Karpas-422 (cell line): ENCODE results near the gene CHIT1. TPM values are rescaled to one million over a fixed set of nuclear protein-coding genes. Genes with fewer than 3 reads are reported as not detected.

Experiments
- DNase-seq: peaks from one replicate; pipeline ENCODE4 v3.0.0-alpha.2; 2015
- H2AFZ ChIP-seq: fragments of 200-600 bp; sonication (generic); 2 replicates; pipeline ENCODE4 v1.6.1; 2014; ENCODE audit warnings: antibody characterized with exemption, low read length, mixed read lengths
- H3K27ac ChIP-seq: fragments of 200-600 bp; sonication (generic); 2 replicates; pipeline ENCODE4 v1.5.1; 2014; ENCODE audit warnings: mild to moderate bottlenecking, low read length, moderate library complexity
- H3K27me3 ChIP-seq: fragments of 200-600 bp; sonication (generic); 2 replicates; pipeline ENCODE4 v1.6.1; 2014; ENCODE audit warnings: low read length, mixed read lengths
- H3K36me3 ChIP-seq: fragments of 200-600 bp; sonication (generic); 2 replicates; pipeline ENCODE4 v1.6.1; 2014; ENCODE audit warnings: low read length, mixed read lengths; ENCODE audit not compliant: insufficient read depth
- H3K4me1 ChIP-seq: fragments of 200-600 bp; sonication (generic); 2 replicates; pipeline ENCODE4 v1.6.1; 2014; ENCODE audit warnings: mild to moderate bottlenecking, low read length, mixed read lengths
- H3K4me2 ChIP-seq: fragments of 200-600 bp; sonication (generic); 2 replicates; pipeline ENCODE4 v1.6.1; 2014; ENCODE audit warnings: low read length, low read depth, mild to moderate bottlenecking; ENCODE audit not compliant: poor library complexity, severe bottlenecking
- H3K4me3 ChIP-seq: fragments of 200-600 bp; sonication (generic); 2 replicates; pipeline ENCODE4 v1.5.1; 2014; ENCODE audit warnings: mild to moderate bottlenecking, antibody characterized with exemption, low read length, mixed read lengths
- H3K79me2 ChIP-seq: fragments of 200-600 bp; sonication (generic); 2 replicates; pipeline ENCODE4 v1.6.1; 2014; ENCODE audit warnings: mild to moderate bottlenecking, low read length, mixed read lengths
- H3K9ac ChIP-seq: fragments of 200-600 bp; sonication (generic); 2 replicates; pipeline ENCODE4 v1.6.0; 2014; ENCODE audit warnings: low read length
- H3K9me2 ChIP-seq: fragments of 200-600 bp; sonication (generic), shearing (Covaris generic); replicated peaks from 2 replicates; pipeline ENCODE4 v1.6.0; 2014; ENCODE audit warnings: mild to moderate bottlenecking, low read length, moderate library complexity; ENCODE audit not compliant: insufficient read depth
- H3K9me3 ChIP-seq: fragments of 300-700, 200-600 bp; sonication (generic); 2 replicates; pipeline ENCODE4 v1.6.1; 2014; ENCODE audit warnings: low read length, mixed read lengths
- H4K20me1 ChIP-seq: fragments of 200-600 bp; sonication (generic); 2 replicates; pipeline ENCODE4 v1.6.1; 2014; ENCODE audit warnings: mild to moderate bottlenecking, antibody characterized with exemption, low read length, low read depth; ENCODE audit not compliant: insufficient read depth
- total RNA-seq: library from RNA; depleted of rRNA; stranded (reverse); fragments of >200 nt; shearing (Covaris generic); gene quantifications from 2 replicates; pipeline ENCODE4 v1.2.3, GENCODE V29; 2014; ENCODE audit warnings: low replicate concordance

The CHIT1 gene
- total RNA-seq, 1 experiment from 2014 or later, result 0.89 TPM

GRCh38 chr1:203273869-203274602, 44.6 kb upstream of the CHIT1 start:
- H3K4me3 ChIP-seq, result peak overlapping the region; percentile 69

DNA sequence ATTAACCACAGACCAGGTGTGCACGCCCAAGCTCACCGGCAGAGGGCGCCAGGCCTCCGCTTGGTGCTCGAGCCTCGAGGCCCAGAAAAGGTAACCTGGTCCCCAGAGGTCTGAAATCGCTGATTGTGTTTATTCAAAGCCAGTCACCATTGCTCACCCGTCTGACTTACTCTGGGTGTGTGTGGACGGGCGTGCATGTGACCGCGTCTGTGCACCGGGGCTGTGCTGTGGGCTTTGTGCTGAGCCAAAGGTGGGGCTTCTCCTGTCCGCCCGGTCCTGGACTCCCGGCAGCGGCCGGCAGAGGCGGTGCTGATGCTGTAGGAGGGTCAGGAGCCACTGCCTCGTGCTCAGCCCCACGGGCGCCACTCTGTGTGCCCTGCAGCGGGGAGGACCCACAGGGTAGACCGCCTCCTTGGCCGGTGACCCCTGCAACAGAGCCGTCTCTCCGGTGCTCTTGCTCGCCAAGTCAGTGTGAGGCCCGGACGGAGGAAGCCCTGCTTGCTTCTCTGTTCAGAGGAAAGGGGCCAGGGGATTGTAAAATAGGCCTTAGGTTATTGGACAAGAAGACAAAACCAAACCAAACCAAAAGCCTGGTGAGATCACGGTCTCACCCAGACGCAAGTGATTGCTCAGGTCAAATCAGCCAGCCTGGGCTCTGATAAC, 43.9 kb upstream of the CHIT1 start:
- DNase-seq, result peak; percentile 97
- Histone ChIP-seq H3K27ac (peak overlapping the region; percentile 95), H3K36me3 (no peaks in the 10 kb centered on the region), H3K4me2 (peak overlapping the region; percentile 92), H3K27me3 (no peaks in the 10 kb centered on the region), H3K9me2 (no peaks in the 10 kb centered on the region), H3K79me2 (no peaks in the 10 kb centered on the region), H3K9me3 (no peaks in the 10 kb centered on the region), H3K4me1 (peaks cover 78% of the 10 kb centered on the region), H4K20me1 (no peaks in the 10 kb centered on the region), H2AFZ (no peak overlapping the region), H3K9ac (peak overlapping the region; percentile 90), H3K4me3 (peak overlapping the region; percentile 69)

More at GRCh38 chr1:203273869-203274602, 44.6 kb upstream of the CHIT1 start:
- no peaks in the 10 kb centered on the region for H3K27me3 ChIP-seq
- peak overlapping the region; percentile 92 for H3K4me2 ChIP-seq
- H3K9me2 ChIP-seq, result no peaks in the 10 kb centered on the region
- peaks cover 79% of the 10 kb centered on the region for H3K4me1 ChIP-seq
- no peaks in the 10 kb centered on the region for H3K36me3 ChIP-seq
- no peak overlapping the region for H2AFZ ChIP-seq
- H4K20me1 ChIP-seq, result no peaks in the 10 kb centered on the region
- H3K9ac ChIP-seq, result peak overlapping the region; percentile 90
- DNase-seq, result peak; percentile 82
- H3K27ac ChIP-seq, result peak overlapping the region; percentile 95
- H3K9me3 ChIP-seq, result no peaks in the 10 kb centered on the region
- H3K79me2 ChIP-seq, result no peaks in the 10 kb centered on the region

GRCh38 chr1:203272633-203273205, 43.2 kb upstream of the CHIT1 start:
- no peaks in the 10 kb centered on the region for H4K20me1 ChIP-seq
- no peak for DNase-seq
- H3K79me2 ChIP-seq, result no peaks in the 10 kb centered on the region
- no peaks in the 10 kb centered on the region for H3K9me3 ChIP-seq
- peaks cover 75% of the 10 kb centered on the region for H3K4me1 ChIP-seq
- no peak overlapping the region for H2AFZ ChIP-seq
- H3K36me3 ChIP-seq, result no peaks in the 10 kb centered on the region
- no peaks in the 10 kb centered on the region for H3K9me2 ChIP-seq
- H3K9ac ChIP-seq, result peak overlapping the region; percentile 90
- peak overlapping the region; percentile 69 for H3K4me3 ChIP-seq
- H3K27me3 ChIP-seq, result no peaks in the 10 kb centered on the region
- peak overlapping the region; percentile 95 for H3K27ac ChIP-seq
- H3K4me2 ChIP-seq, result peak overlapping the region; percentile 92

- Histone ChIP-seq H3K4me2 (peak overlapping the region; percentile 92), H3K27ac (peak overlapping the region; percentile 95), H2AFZ (no peak overlapping the region), H4K20me1 (no peaks in the 10 kb centered on the region), H3K79me2 (no peaks in the 10 kb centered on the region), H3K9me3 (no peaks in the 10 kb centered on the region), H3K36me3 (no peaks in the 10 kb centered on the region), H3K9ac (peak overlapping the region; percentile 90), H3K27me3 (no peaks in the 10 kb centered on the region), H3K4me3 (peak overlapping the region; percentile 69; the same call in 1 of the 2 replicates), H3K9me2 (no peaks in the 10 kb centered on the region), H3K4me1 (peaks cover 74% of the 10 kb centered on the region)
- DNase-seq, result no peak
Observed at GRCh38 chr1:203271962-203272632, 42.6 kb upstream of the CHIT1 start.

- H3K9ac ChIP-seq, result peak overlapping the region; percentile 90
- DNase-seq, result peak; percentile 93
- H3K4me2 ChIP-seq, result peak overlapping the region; percentile 46
Observed at GRCh38 chr1:203271018-203271743, 41.7 kb upstream of the CHIT1 start.

GRCh38 chr1:203270448-203270847, 41.0 kb upstream of the CHIT1 start:
- Histone ChIP-seq H3K9me3 (no peaks in the 10 kb centered on the region), H3K4me3 (no peak overlapping the region), H3K4me1 (peaks cover 78% of the 10 kb centered on the region), H3K36me3 (no peaks in the 10 kb centered on the region), H4K20me1 (no peaks in the 10 kb centered on the region), H3K4me2 (peak overlapping the region; percentile 46), H3K9me2 (no peaks in the 10 kb centered on the region), H3K9ac (no peak overlapping the region), H3K27ac (no peak overlapping the region), H3K27me3 (no peaks in the 10 kb centered on the region), H3K79me2 (no peaks in the 10 kb centered on the region), H2AFZ (no peak overlapping the region)
- no peak for DNase-seq

More at GRCh38 chr1:203271018-203271743, 41.7 kb upstream of the CHIT1 start:
- no peak overlapping the region for H3K4me3 ChIP-seq
- H4K20me1 ChIP-seq, result no peaks in the 10 kb centered on the region
- H3K27me3 ChIP-seq, result no peaks in the 10 kb centered on the region
- no peaks in the 10 kb centered on the region for H3K9me2 ChIP-seq
- H3K27ac ChIP-seq, result peak overlapping the region; percentile 95
- no peaks in the 10 kb centered on the region for H3K79me2 ChIP-seq
- H2AFZ ChIP-seq, result peak overlapping the region; percentile 25; the same call in 1 of the 2 replicates
- H3K4me1 ChIP-seq, result peaks cover 72% of the 10 kb centered on the region
- H3K9me3 ChIP-seq, result no peaks in the 10 kb centered on the region
- no peaks in the 10 kb centered on the region for H3K36me3 ChIP-seq

DNA sequence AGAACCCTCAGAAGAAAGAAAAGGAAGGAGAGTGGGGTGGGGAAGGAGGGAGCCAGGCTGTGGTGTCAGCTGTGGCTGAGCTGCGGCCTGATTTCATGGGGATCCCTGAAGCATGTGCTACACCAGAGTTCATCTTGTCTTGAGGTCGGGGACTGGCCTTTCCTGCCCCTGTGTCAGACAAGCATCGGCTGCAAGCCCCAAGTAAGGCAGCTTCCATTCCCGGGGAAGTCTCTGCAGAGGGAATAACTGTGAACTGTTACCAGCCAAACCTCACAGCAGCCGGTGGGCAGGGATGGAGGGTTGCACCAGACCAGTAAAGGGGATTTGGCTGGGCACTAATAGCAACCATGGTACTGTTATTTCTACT, 40.2 kb upstream of the CHIT1 start:
- Histone ChIP-seq H3K4me1 (peaks cover 79% of the 10 kb centered on the region), H3K79me2 (no peaks in the 10 kb centered on the region), H2AFZ (no peak overlapping the region)

More for the DNA sequence above, 40.2 kb upstream of the CHIT1 start:
- Histone ChIP-seq H3K4me3 (no peak overlapping the region), H3K4me2 (no peak overlapping the region), H3K36me3 (no peaks in the 10 kb centered on the region), H4K20me1 (no peaks in the 10 kb centered on the region), H3K27ac (no peak overlapping the region), H3K9me2 (no peaks in the 10 kb centered on the region), H3K27me3 (no peaks in the 10 kb centered on the region), H3K9ac (no peak overlapping the region), H3K9me3 (no peaks in the 10 kb centered on the region)
- DNase-seq, result no peak
